Measurements from ENCODE around the gene EPS8L1.

DNA sequence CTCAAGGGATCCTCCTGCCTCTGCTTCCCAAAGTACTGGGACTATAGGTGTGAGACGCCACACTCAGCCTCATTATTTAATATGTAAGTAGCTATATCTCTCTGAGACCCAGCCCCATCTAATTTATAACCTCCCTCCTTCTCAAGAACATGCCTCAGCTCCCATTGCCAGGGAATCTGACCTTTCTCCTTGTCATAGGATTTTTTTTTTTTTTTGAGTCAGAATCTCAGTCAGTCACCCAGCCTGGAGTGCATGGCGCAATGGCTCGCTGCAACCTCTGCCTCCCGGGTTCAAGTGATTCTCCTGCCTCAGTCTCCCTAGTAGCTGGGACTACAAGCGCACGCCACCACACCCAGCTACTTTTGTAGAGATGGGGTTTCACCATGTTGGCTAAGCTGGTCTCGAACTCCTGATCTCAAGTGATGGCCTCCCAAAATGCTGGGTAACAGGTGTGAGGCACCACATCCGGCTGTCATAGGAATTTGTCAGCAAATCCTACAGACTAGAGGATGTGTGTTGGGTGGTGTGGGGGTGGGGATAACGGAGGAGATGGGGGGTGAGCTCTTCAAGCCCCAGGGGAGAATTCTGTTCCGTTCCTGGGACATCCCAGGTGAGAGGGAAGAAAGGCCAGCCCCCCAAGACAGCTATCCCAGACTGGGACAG, 5.1 kb upstream of the EPS8L1 start:
- TF ChIP-seq, protein P1, sequence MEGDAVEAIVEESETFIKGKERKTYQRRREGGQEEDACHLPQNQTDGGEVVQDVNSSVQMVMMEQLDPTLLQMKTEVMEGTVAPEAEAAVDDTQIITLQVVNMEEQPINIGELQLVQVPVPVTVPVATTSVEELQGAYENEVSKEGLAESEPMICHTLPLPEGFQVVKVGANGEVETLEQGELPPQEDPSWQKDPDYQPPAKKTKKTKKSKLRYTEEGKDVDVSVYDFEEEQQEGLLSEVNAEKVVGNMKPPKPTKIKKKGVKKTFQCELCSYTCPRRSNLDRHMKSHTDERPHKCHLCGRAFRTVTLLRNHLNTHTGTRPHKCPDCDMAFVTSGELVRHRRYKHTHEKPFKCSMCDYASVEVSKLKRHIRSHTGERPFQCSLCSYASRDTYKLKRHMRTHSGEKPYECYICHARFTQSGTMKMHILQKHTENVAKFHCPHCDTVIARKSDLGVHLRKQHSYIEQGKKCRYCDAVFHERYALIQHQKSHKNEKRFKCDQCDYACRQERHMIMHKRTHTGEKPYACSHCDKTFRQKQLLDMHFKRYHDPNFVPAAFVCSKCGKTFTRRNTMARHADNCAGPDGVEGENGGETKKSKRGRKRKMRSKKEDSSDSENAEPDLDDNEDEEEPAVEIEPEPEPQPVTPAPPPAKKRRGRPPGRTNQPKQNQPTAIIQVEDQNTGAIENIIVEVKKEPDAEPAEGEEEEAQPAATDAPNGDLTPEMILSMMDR (conservative IDR thresholded peaks at IDR 0.05), result no peak
- no peak for TF ChIP-seq EZH2 (IDR thresholded peaks at IDR 0.05; ENCODE audit: low read depth)

All from PC-9 (cell line).